Mesendoderm (in vitro differentiated cells): ENCODE measurements around the gene DPT. TPM values are rescaled to one million over a fixed set of nuclear protein-coding genes. Genes with fewer than 3 reads are reported as not detected.

Experiments
- DNase-seq: peaks from one replicate; pipeline ENCODE4 v3.0.0; 2013
- H2AK5ac ChIP-seq: 2 replicates; pipeline ENCODE4 v1.6.1; 2013; ENCODE audit warnings: low read length, inconsistent platforms
- H2BK120ac ChIP-seq: 2 replicates; pipeline ENCODE4 v1.6.1; 2013; ENCODE audit warnings: low read depth, mild to moderate bottlenecking, low read length, moderate library complexity, mixed read lengths
- H2BK15ac ChIP-seq: replicated peaks from 2 replicates; pipeline ENCODE4 v1.6.1; 2013; ENCODE audit warnings: low read depth, mild to moderate bottlenecking, moderate library complexity
- H2BK5ac ChIP-seq: 2 replicates; pipeline ENCODE4 v1.6.1; 2013; ENCODE audit warnings: low read length, inconsistent platforms
- H3K18ac ChIP-seq: 2 replicates; pipeline ENCODE4 v1.6.1; 2013; ENCODE audit warnings: mild to moderate bottlenecking, low read length, mixed read lengths
- H3K23ac ChIP-seq: one replicate; pipeline ENCODE4 v1.6.1; 2013; ENCODE audit warnings: low read length
- H3K27ac ChIP-seq: 2 replicates; pipeline ENCODE4 v1.5.1; 2013; ENCODE audit warnings: low read depth, mild to moderate bottlenecking, inconsistent platforms, low read length, moderate library complexity
- H3K27me3 ChIP-seq: 2 replicates; pipeline ENCODE4 v1.6.1; 2013; ENCODE audit warnings: low read length, control low read depth, mild to moderate bottlenecking, inconsistent platforms; ENCODE audit not compliant: insufficient read depth, poor library complexity
- H3K36me3 ChIP-seq: 2 replicates; pipeline ENCODE4 v1.6.1; 2013; ENCODE audit warnings: low read length, inconsistent platforms; ENCODE audit not compliant: control insufficient read depth, insufficient read depth
- H3K4ac ChIP-seq: one replicate; pipeline ENCODE4 v1.6.1; 2013; ENCODE audit warnings: low read depth, mild to moderate bottlenecking, low read length, moderate library complexity
- H3K4me1 ChIP-seq: 2 replicates; pipeline ENCODE4 v1.6.1; 2013; ENCODE audit warnings: low read depth, low read length, inconsistent platforms; ENCODE audit not compliant: control insufficient read depth
- H3K4me2 ChIP-seq: 2 replicates; pipeline ENCODE4 v1.6.1; 2013; ENCODE audit warnings: low read length
- H3K4me3 ChIP-seq: 2 replicates; pipeline ENCODE4 v1.5.1; 2013; ENCODE audit warnings: mild to moderate bottlenecking, low read length
- H3K56ac ChIP-seq: one replicate; pipeline ENCODE4 v1.6.1; 2013; ENCODE audit warnings: low read length
- H3K79me1 ChIP-seq: 2 replicates; pipeline ENCODE4 v1.6.1; 2013; ENCODE audit warnings: low read length, inconsistent platforms
- H3K79me2 ChIP-seq: 2 replicates; pipeline ENCODE4 v1.6.1; 2013; ENCODE audit warnings: mild to moderate bottlenecking, low read length; ENCODE audit not compliant: control insufficient read depth, insufficient read depth
- H3K9ac ChIP-seq: 2 replicates; pipeline ENCODE4 v1.6.1; 2013; ENCODE audit warnings: low read length, inconsistent platforms
- H4K5ac ChIP-seq: one replicate; pipeline ENCODE4 v1.6.1; 2013; ENCODE audit warnings: low read length
- H4K8ac ChIP-seq: one replicate; pipeline ENCODE4 v1.6.1; 2013; ENCODE audit warnings: low read depth, mild to moderate bottlenecking, control low read depth, low read length, moderate library complexity
- WGBS: extraction: QIAGEN DNeasy Blood & Tissue Kit; methylation state at CpG from one replicate; pipeline ENCODE4 v1.1.7; 2013; ENCODE audit warnings: low lambda C conversion rate, missing lambda C conversion rate; ENCODE audit not compliant: insufficient coverage; ENCODE audit errors: extremely low coverage; 5-methylcytosine and 5-hydroxymethylcytosine counted together
- polyA plus RNA-seq, 2 experiments: library from polyadenylated mRNA; stranded (reverse); fragments of 200-250 nt; gene quantifications; one replicate each; pipeline ENCODE4 v1.2.3, GENCODE V29; 2013

Gene DPT
- polyA plus RNA-seq (2013, experiment 1 of 2) = not detected
- not detected for polyA plus RNA-seq (2013, experiment 2 of 2)

DNA sequence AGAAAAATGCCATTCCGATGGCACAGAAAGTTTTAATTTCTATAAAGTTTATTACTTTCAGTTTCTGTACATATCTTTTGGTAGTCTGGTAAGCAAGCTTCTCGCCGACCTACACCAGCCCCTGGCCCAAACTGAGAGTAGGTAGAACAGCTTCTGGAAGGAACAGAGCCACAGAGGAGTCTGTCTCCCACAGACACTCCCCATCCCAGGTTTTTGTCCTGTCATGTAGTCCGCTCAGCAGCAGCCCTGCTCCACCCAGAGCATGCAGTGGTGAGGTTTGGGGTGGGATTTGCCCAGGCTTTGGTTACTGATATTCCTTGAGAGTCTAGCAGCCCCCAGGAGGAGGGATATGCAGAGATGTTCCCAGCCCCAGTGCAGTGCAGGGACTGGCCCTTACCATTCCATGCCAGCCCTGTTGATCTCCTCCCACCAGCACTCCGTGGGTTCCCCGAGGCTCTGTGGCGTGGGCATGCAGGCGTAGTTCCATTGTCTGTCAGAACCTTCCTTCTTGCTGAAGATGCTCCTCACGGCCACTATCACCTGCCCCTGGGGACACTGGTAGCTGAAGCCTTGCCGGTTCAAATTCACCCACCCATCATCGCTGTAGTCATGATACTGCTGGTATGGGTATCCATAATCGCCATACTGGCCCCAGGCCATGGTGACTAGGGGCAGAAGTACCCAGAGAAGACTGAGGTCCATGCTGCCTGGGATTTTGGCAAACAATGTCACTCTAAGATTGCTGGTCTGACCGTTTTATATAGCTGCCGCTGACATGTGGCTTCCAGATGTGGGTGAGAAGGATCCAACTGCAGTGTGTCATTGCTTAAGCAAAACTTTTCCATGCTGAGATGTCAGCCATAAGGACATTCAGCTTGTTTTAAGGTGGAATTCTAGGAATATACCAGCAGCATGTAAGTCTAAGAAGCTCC lies at the start of gene DPT:
TSS of gene DPT (minus strand) at position 734 of the 932 bp plus-strand sequence. CDS start at position 702, 32 bp downstream.
- no peaks in the 10 kb centered on the region for H3K27me3 ChIP-seq
- no peak within 1 kb of the TSS for H2BK5ac ChIP-seq
- no peak within 1 kb of the TSS for H3K18ac ChIP-seq
- no peak within 1 kb of the TSS for H3K27ac ChIP-seq
- H4K8ac ChIP-seq = no peak within 1 kb of the TSS
- no peaks in the 10 kb centered on the region for H3K79me1 ChIP-seq
- no peak within 1 kb of the TSS for H2BK120ac ChIP-seq
- H3K36me3 ChIP-seq = no peaks in the 10 kb centered on the region
- no peak within 1 kb of the TSS for H3K4me2 ChIP-seq
- WGBS = no CpG with 5 or more reads among the region's 14 CpGs
- no peak within 1 kb of the TSS for H2AK5ac ChIP-seq
- no peaks in the 10 kb centered on the region for H3K79me2 ChIP-seq
- H3K56ac ChIP-seq = no peak within 1 kb of the TSS
- no peak within 1 kb of the TSS for H3K23ac ChIP-seq
- H2BK15ac ChIP-seq = no peak within 1 kb of the TSS
- no peak within 1 kb of the TSS for H3K4me3 ChIP-seq
- H4K5ac ChIP-seq = no peak within 1 kb of the TSS
- DNase-seq = no peak
- no peak within 1 kb of the TSS for H3K4ac ChIP-seq
- no peak within 1 kb of the TSS for H3K9ac ChIP-seq
- H3K4me1 ChIP-seq = no peaks in the 10 kb centered on the region

DNA sequence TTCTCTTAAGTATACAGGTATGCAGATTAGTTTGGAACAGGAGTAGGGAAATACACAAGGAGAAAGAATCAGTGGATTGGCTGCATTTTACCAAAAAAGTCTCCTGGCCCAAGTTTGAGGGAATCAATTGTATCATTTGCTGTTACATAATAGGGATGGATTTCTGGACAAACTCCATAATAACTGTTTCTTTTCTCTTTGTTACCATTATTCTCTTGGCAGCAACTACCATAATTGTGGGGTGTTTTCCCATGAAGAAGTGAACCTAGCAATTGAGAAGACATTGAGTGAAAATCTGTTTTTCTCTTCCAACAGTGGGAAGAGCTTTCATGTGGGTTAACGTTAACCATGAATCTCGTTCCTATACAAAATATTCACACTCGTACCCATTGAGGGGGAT lies 46.4 kb upstream of the DPT start:
- no peak overlapping the region for H3K4me3 ChIP-seq
- no peak overlapping the region for H3K27ac ChIP-seq
- no peak overlapping the region for H4K5ac ChIP-seq
- no peak overlapping the region for H2AK5ac ChIP-seq
- H2BK5ac ChIP-seq = no peak overlapping the region
- no peaks in the 10 kb centered on the region for H3K4me1 ChIP-seq
- DNase-seq = no peak
- no peak overlapping the region for H3K4me2 ChIP-seq
- no peak overlapping the region for H3K9ac ChIP-seq
- no peak overlapping the region for H3K56ac ChIP-seq
- no CpG with 5 or more reads among the region's 3 CpGs for WGBS
- no peaks in the 10 kb centered on the region for H3K27me3 ChIP-seq
- no peaks in the 10 kb centered on the region for H3K36me3 ChIP-seq
- no peak overlapping the region for H3K18ac ChIP-seq
- no peak overlapping the region for H3K4ac ChIP-seq
- H3K23ac ChIP-seq = no peak overlapping the region
- no peaks in the 10 kb centered on the region for H3K79me1 ChIP-seq
- no peaks in the 10 kb centered on the region for H3K79me2 ChIP-seq
- no peak overlapping the region for H2BK120ac ChIP-seq
- H4K8ac ChIP-seq = no peak overlapping the region
- H2BK15ac ChIP-seq = no peak overlapping the region

DNA sequence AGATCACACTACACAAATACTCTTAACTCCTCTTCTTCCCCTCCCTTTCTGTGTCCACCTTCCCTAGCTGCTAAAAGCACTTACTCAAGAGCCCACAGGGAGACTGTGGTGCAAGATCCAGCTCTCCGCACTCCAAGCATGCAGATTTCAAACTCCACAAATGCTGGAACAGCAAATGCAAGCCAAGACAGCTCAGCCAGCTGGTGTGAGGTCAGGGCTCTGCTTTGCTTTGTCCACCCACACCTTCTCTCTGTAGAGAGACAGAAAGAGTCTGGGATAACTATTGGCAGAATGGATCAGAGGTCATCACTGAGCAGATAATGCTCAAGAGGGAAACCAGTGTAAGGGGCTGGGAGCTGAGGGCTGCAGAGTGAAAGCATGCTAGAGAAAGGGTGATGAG lies 45.2 kb upstream of the DPT start:
- Histone ChIP-seq H3K4me2 (no peak overlapping the region), H3K27me3 (no peaks in the 10 kb centered on the region), H3K79me1 (no peaks in the 10 kb centered on the region), H3K4ac (no peak overlapping the region), H3K56ac (no peak overlapping the region), H3K18ac (no peak overlapping the region), H4K8ac (no peak overlapping the region), H3K79me2 (no peaks in the 10 kb centered on the region), H3K36me3 (no peaks in the 10 kb centered on the region), H2BK120ac (no peak overlapping the region), H3K4me3 (no peak overlapping the region), H2BK15ac (no peak overlapping the region), H2BK5ac (no peak overlapping the region), H3K27ac (no peak overlapping the region), H3K23ac (no peak overlapping the region), H3K9ac (no peak overlapping the region), H3K4me1 (no peaks in the 10 kb centered on the region), H2AK5ac (no peak overlapping the region), H4K5ac (no peak overlapping the region)
- WGBS = no CpG with 5 or more reads among the region's 1 CpG
- DNase-seq = no peak

DNA sequence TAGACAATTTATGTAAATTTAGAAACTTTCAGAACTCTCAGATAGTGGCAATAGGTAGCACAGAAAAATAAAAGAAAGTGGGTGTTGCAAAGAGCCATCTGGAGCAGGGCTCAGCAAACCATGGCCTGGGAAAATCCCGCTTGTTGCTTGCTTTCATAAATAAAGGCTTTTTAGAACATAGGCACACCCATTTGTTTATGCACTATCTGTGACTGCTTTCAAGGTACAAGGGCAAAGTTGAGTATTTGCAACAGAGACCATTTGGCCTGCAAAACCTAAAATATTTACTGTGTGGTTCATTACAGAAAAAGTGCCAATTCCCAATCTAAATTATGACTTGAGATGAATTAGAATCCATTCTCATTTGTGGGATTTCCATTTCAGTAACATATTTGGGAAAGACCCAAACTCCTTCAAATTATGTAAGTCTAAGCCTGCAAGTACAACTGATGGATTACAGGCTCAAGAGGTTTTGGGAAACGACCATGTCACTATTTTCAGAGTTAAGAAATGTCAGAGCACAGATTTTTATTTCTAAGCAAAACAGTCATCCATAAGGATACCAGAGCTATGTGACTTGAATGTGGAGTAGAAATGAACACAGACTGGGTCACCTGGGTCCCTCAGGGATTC lies 43.5 kb upstream of the DPT start:
- H3K36me3 ChIP-seq = no peaks in the 10 kb centered on the region
- H3K4me3 ChIP-seq = no peak overlapping the region
- no peaks in the 10 kb centered on the region for H3K79me2 ChIP-seq
- H3K4me1 ChIP-seq = no peaks in the 10 kb centered on the region
- no peak overlapping the region for H2BK120ac ChIP-seq
- H2BK5ac ChIP-seq = no peak overlapping the region
- no peaks in the 10 kb centered on the region for H3K27me3 ChIP-seq
- H3K23ac ChIP-seq = no peak overlapping the region
- no peak overlapping the region for H4K8ac ChIP-seq
- no peak overlapping the region for H3K27ac ChIP-seq
- H2AK5ac ChIP-seq = no peak overlapping the region
- no peak overlapping the region for H3K4me2 ChIP-seq
- no peak overlapping the region for H2BK15ac ChIP-seq
- H3K56ac ChIP-seq = no peak overlapping the region
- WGBS = no CpG with 5 or more reads among the region's 2 CpGs
- H3K18ac ChIP-seq = no peak overlapping the region
- H3K79me1 ChIP-seq = no peaks in the 10 kb centered on the region
- no peak for DNase-seq
- H3K4ac ChIP-seq = no peak overlapping the region
- no peak overlapping the region for H4K5ac ChIP-seq
- H3K9ac ChIP-seq = no peak overlapping the region

DNA sequence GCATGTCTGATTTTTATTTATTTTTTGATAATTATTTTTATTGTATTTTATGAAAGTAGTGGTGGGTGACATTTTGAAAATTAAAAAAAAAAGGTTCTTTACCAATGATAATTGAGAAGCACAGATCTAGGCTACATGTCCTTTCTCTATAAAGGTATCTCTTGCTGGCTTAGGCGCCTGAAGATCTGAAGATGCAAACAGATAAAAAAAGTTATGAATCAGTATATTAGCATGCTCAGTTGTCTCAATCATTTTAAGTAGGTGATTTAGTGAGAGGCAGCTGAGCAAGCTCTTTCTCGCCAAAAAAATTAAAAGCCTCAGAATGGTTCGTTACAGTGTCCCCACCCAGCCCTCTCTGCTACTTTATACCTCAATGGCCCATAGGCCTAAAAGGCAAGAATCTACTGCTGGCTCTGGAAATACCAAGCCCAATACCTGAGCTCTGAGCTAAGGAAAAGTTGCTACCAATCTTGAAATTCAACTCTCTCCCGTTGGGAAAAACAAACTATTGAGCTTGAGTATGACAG lies 42.2 kb upstream of the DPT start:
- Histone ChIP-seq H2BK120ac (no peak overlapping the region), H4K5ac (no peak overlapping the region), H3K56ac (no peak overlapping the region), H4K8ac (no peak overlapping the region), H3K4me1 (no peaks in the 10 kb centered on the region), H3K23ac (no peak overlapping the region), H3K27me3 (no peaks in the 10 kb centered on the region), H2BK15ac (no peak overlapping the region), H3K4ac (no peak overlapping the region), H3K27ac (no peak overlapping the region), H3K36me3 (no peaks in the 10 kb centered on the region), H3K79me1 (no peaks in the 10 kb centered on the region), H2AK5ac (no peak overlapping the region), H3K4me2 (no peak overlapping the region), H3K9ac (no peak overlapping the region), H3K18ac (no peak overlapping the region), H3K4me3 (no peak overlapping the region), H2BK5ac (no peak overlapping the region), H3K79me2 (no peaks in the 10 kb centered on the region)
- WGBS = no CpG with 5 or more reads among the region's 4 CpGs
- no peak for DNase-seq
